HFFc6 (cell line): ENCODE results near the gene TULP4. TPM values are rescaled to one million over a fixed set of nuclear protein-coding genes. Genes with fewer than 3 reads are reported as not detected.

Experiments used
- DNase-seq: peaks from one replicate; pipeline ENCODE4 v3.0.0-alpha.2; 2018
- H3K27ac Mint-ChIP-seq: 2 replicates; pipeline ENCODE4 v1.8.0; 2020; ENCODE audit warnings: mild to moderate bottlenecking, mixed read lengths
- H3K27me3 Mint-ChIP-seq: 2 replicates; pipeline ENCODE4 v1.8.0; 2021; ENCODE audit warnings: mild to moderate bottlenecking, moderate library complexity, mixed read lengths; ENCODE audit not compliant: insufficient read depth
- H3K36me3 Mint-ChIP-seq: 2 replicates; pipeline ENCODE4 v1.8.0; 2021; ENCODE audit warnings: low read depth, mixed read lengths
- H3K4me1 Mint-ChIP-seq: 2 replicates; pipeline ENCODE4 v1.8.0; 2020; ENCODE audit warnings: low read depth, mixed read lengths
- H3K4me3 Mint-ChIP-seq: 2 replicates; pipeline ENCODE4 v1.8.0; 2020; ENCODE audit warnings: mild to moderate bottlenecking, moderate library complexity, mixed read lengths
- H3K9me3 Mint-ChIP-seq: 2 replicates; pipeline ENCODE4 v1.8.0; 2020; ENCODE audit warnings: mild to moderate bottlenecking, mixed read lengths
- total RNA-seq, 6 experiments: library from RNA; stranded (reverse); fragmentation: NEBNext Ultra II Directional; extraction: Animal tissue kit (Norgen Biotek cat#: 25700); gene quantifications; 2 replicates in 1 of 6; 3 replicates in 5 of 6; pipeline ENCODE4 v1.2.3, GENCODE V29; 2021
- TF ChIP-seq, protein P1 (sequence below): fragments of 200-600 bp; sonication (generic); IDR thresholded peaks from 2 replicates; pipeline ENCODE4 v1.5.0; 2021; ENCODE audit warnings: antibody characterized with exemption, mild to moderate bottlenecking

TULP4 gene
- total RNA-seq, 6 experiments from 2014 or later: 48.4 to 55.2 (median 51.8) TPM

DNA sequence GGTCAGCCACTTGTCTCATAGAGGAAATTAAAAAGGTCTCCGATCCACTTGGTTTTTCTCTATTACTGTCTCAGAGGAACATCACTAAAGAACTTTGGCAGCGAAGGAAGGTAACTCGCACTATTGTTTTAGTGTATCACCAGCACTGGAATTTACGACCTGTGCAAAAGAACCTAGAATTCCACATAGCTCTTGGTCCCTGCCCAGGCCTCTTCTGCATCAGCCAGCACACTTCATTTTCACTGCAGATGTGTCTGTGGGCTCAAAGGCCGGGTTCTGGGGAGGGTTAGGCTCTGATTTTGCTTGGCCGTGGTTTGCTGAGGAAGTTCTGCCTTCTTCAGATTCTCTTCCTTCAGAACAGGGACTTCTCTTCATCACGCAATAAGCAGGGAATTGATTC lies 144.9 kb downstream of the TULP4 start:
- peaks cover 47% of the 10 kb centered on the region for H3K4me1 Mint-ChIP-seq
- H3K9me3 Mint-ChIP-seq: no peaks in the 10 kb centered on the region
- no peak for DNase-seq
- peak overlapping the region; percentile 18; the same call in 1 of the 2 replicates for H3K27ac Mint-ChIP-seq
- no peak overlapping the region for H3K4me3 Mint-ChIP-seq
- H3K36me3 Mint-ChIP-seq: peaks cover 19% of the 10 kb centered on the region
- TF ChIP-seq, protein P1, sequence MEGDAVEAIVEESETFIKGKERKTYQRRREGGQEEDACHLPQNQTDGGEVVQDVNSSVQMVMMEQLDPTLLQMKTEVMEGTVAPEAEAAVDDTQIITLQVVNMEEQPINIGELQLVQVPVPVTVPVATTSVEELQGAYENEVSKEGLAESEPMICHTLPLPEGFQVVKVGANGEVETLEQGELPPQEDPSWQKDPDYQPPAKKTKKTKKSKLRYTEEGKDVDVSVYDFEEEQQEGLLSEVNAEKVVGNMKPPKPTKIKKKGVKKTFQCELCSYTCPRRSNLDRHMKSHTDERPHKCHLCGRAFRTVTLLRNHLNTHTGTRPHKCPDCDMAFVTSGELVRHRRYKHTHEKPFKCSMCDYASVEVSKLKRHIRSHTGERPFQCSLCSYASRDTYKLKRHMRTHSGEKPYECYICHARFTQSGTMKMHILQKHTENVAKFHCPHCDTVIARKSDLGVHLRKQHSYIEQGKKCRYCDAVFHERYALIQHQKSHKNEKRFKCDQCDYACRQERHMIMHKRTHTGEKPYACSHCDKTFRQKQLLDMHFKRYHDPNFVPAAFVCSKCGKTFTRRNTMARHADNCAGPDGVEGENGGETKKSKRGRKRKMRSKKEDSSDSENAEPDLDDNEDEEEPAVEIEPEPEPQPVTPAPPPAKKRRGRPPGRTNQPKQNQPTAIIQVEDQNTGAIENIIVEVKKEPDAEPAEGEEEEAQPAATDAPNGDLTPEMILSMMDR: no peak
- no peaks in the 10 kb centered on the region for H3K27me3 Mint-ChIP-seq

DNA sequence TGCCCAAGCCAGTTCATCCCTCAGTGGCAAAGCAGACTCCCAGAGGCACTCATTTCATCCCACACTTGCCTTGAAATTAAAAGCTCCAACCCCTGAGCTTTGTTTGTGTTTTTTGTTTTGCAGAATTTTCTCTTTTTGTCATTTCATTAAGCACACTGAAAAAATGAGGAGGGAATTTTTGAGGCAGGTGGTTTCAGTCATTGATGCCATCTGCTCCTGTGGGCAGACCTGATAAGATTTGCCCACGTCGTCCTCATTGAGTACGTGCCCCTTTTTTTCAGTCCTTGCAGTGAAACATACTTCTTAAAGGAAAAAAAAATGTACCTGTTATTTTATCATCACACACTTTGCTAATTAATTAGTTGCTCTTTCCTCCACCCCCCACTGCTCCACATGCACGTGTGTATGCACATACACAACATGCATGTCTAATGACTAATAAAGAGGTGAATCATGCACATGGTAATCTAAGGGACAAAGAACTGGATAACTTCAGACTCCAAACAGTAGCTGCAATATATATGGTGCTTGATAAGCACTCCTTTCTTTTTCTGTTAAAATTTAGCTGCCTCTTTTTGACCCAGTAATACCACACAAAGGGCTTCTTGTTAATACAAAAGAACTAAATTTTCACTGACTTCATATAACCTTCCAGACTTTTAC lies 145.5 kb downstream of the TULP4 start:
- peaks cover 47% of the 10 kb centered on the region for H3K4me1 Mint-ChIP-seq
- no peaks in the 10 kb centered on the region for H3K27me3 Mint-ChIP-seq
- peak; percentile 11 for DNase-seq
- TF ChIP-seq, protein P1: no peak
- H3K9me3 Mint-ChIP-seq: no peaks in the 10 kb centered on the region
- peak overlapping the region; percentile 18; the same call in 1 of the 2 replicates for H3K27ac Mint-ChIP-seq
- H3K36me3 Mint-ChIP-seq: peaks cover 13% of the 10 kb centered on the region; the same call in 1 of the 2 replicates
- H3K4me3 Mint-ChIP-seq: no peak overlapping the region

DNA sequence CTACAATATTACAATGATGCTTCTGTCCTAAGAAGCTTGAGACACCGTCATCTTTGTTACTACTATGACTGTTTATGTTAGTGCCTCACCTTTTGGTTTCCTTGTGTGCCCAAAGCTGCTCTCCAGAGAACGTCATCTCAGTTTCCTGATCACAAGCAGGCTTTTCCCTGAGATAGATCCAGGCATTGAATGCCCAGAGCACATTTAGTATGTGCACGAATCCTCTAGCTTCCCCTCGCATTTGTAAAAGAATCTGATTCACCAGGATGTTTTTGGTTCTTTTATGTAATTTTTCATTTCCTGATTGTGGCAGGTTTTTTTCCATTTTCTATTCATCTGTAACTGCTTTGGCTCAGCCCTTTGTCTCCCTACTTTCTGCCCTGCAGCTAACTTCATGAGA lies 147.5 kb downstream of the TULP4 start:
- Mint-ChIP-seq H3K27me3 (no peaks in the 10 kb centered on the region), H3K27ac (peak overlapping the region; percentile 10; the same call in 1 of the 2 replicates), H3K4me3 (no peak overlapping the region), H3K9me3 (no peaks in the 10 kb centered on the region), H3K36me3 (peaks cover 15% of the 10 kb centered on the region), H3K4me1 (peaks cover 47% of the 10 kb centered on the region)
- TF ChIP-seq, protein P1: no peak
- no peak for DNase-seq

DNA sequence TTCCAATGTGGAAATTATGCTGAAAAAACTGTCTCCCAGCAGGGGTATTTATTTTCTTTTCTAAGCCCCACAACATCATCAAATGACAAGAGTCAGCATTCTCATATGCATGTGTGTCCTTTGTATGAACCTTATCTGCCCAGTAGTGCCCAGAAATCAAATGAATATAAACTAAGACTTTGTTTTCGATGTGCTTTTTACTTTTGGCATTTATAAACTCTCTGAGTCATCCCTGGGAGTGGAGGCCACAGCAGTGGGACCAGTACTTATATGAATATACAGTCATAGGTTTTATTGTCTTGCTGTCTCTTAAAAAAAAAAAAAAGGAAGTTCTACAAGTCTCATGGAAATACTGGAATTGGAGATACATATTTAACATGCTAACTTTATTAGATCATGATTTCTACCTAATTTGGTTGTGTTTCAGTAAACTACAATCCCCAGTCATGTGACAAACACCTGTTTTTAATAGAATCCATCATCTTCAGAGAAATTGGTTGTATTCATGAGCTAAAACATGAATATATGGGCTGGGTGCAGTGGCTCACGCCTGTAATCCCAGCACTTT lies 148.4 kb downstream of the TULP4 start:
- Mint-ChIP-seq H3K27me3 (no peaks in the 10 kb centered on the region), H3K4me3 (no peak overlapping the region), H3K9me3 (no peaks in the 10 kb centered on the region), H3K27ac (peak overlapping the region; percentile 10; the same call in 1 of the 2 replicates), H3K36me3 (peaks cover 15% of the 10 kb centered on the region), H3K4me1 (peaks cover 47% of the 10 kb centered on the region)
- peak; percentile 65 for DNase-seq
- TF ChIP-seq, protein P1: no peak

DNA sequence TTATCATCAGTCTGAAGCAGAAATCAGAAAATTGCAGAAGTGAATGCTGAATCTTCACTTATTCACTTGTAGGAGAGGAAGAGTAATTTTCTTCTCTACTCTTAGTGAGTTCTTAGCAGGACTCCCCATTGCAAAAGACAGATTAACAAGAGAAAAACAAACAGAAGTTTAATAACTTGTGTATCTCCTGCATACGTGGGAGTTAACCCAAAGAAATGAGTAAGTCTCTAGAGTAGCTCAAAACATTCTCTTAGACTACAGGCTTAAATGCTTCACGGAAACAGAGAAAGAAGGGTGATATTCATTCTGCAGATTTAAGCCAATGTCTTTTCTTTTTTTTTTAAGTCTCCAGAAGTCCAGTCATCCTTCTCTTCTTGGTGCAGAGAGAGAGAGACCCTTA lies 149.7 kb downstream of the TULP4 start:
- Mint-ChIP-seq H3K36me3 (peaks cover 22% of the 10 kb centered on the region), H3K4me3 (no peak overlapping the region), H3K27ac (no peak overlapping the region), H3K9me3 (no peaks in the 10 kb centered on the region), H3K4me1 (peaks cover 45% of the 10 kb centered on the region), H3K27me3 (no peaks in the 10 kb centered on the region)
- no peak for DNase-seq
- TF ChIP-seq, protein P1: no peak
